Choroid plexus epithelial cell (primary cell): Measurements from ENCODE around the gene CERS4.
A peak's percentile ranks its signal among the peaks of the same experiment; 100 is the strongest.
"Not testable (repeated sequence)": the region's sequence is repeated elsewhere in the genome, so short reads cannot be mapped to it uniquely, and the experiment has no call there.

Experiments
- DNase-seq: peaks from one replicate; pipeline ENCODE4 v3.0.0-alpha.2; 2010; ENCODE audit warnings: low read depth
- H3K4me3 ChIP-seq: 2 replicates; pipeline ENCODE4 v1.5.1; 2011; ENCODE audit warnings: low read depth, mild to moderate bottlenecking, control low read depth, low read length, moderate library complexity
- TF ChIP-seq, protein P1 (sequence below): conservative IDR thresholded peaks from 2 replicates; pipeline ENCODE4 v1.5.1; 2011; ENCODE audit warnings: low read depth, mild to moderate bottlenecking, control low read depth, inconsistent platforms, low read length, moderate library complexity

CERS4 gene

GRCh38 chr19:8269724-8270123 lies 60.6 kb downstream of the CERS4 start:
- no peak overlapping the region for H3K4me3 ChIP-seq
- TF ChIP-seq, protein P1, sequence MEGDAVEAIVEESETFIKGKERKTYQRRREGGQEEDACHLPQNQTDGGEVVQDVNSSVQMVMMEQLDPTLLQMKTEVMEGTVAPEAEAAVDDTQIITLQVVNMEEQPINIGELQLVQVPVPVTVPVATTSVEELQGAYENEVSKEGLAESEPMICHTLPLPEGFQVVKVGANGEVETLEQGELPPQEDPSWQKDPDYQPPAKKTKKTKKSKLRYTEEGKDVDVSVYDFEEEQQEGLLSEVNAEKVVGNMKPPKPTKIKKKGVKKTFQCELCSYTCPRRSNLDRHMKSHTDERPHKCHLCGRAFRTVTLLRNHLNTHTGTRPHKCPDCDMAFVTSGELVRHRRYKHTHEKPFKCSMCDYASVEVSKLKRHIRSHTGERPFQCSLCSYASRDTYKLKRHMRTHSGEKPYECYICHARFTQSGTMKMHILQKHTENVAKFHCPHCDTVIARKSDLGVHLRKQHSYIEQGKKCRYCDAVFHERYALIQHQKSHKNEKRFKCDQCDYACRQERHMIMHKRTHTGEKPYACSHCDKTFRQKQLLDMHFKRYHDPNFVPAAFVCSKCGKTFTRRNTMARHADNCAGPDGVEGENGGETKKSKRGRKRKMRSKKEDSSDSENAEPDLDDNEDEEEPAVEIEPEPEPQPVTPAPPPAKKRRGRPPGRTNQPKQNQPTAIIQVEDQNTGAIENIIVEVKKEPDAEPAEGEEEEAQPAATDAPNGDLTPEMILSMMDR: no peak
- no peak for DNase-seq

DNA sequence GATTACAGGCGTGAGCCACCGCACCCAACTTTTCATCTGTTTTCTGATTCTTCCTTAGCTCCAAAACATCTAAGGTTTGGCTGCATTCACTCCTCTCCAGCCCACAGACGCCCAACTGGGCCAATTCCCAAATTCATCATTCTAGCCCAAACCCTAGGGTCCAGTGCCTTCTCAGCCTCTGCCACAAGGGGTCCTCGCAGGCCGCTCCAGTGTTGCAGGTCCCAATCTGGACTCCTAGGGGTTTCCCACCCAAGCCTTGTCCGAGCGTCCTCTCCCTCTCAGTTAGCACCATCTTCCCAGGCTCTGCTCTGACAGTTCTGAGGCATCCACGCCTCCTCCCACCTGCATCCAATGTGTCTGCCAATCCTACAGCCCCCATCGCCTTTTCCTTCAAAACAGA lies 67.3 kb downstream of the CERS4 start:
- not testable (repeated sequence) for DNase-seq, H3K4me3 ChIP-seq

DNA sequence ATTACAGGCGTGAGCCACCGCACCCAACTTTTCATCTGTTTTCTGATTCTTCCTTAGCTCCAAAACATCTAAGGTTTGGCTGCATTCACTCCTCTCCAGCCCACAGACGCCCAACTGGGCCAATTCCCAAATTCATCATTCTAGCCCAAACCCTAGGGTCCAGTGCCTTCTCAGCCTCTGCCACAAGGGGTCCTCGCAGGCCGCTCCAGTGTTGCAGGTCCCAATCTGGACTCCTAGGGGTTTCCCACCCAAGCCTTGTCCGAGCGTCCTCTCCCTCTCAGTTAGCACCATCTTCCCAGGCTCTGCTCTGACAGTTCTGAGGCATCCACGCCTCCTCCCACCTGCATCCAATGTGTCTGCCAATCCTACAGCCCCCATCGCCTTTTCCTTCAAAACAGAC lies 82.2 kb downstream of the CERS4 start:
- not testable (repeated sequence) for DNase-seq, H3K4me3 ChIP-seq

DNA sequence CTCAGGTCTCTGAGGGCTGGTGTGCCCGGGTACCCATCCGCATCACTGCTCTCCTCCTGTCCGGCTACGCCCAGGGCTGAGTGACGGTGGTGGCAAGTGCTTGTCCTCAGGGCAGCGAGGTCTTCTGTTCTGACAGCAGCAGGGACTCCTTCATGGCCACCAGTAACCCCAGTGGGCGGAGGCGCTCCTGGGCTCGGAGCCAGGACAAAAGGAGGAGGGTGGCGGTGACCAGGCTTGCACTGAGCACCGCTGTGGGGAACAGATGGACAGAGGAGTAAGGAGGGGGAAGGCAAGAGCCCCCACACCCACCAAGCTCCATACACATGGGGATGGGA lies 93.2 kb downstream of the CERS4 start:
- TF ChIP-seq, protein P1: no peak
- peak; percentile 20 for DNase-seq
- no peak overlapping the region for H3K4me3 ChIP-seq

- TF ChIP-seq, protein P1: no peak
- DNase-seq: no peak
- no peak overlapping the region for H3K4me3 ChIP-seq
Observed at GRCh38 chr19:8302734-8303133, 93.6 kb downstream of the CERS4 start.

GRCh38 chr19:8304841-8305621 lies 95.9 kb downstream of the CERS4 start:
- no peak overlapping the region for H3K4me3 ChIP-seq
- TF ChIP-seq, protein P1: no peak
- no peak for DNase-seq

- TF ChIP-seq, protein P1: no peak
Observed at GRCh38 chr19:8305798-8306197, 96.6 kb downstream of the CERS4 start.

DNA sequence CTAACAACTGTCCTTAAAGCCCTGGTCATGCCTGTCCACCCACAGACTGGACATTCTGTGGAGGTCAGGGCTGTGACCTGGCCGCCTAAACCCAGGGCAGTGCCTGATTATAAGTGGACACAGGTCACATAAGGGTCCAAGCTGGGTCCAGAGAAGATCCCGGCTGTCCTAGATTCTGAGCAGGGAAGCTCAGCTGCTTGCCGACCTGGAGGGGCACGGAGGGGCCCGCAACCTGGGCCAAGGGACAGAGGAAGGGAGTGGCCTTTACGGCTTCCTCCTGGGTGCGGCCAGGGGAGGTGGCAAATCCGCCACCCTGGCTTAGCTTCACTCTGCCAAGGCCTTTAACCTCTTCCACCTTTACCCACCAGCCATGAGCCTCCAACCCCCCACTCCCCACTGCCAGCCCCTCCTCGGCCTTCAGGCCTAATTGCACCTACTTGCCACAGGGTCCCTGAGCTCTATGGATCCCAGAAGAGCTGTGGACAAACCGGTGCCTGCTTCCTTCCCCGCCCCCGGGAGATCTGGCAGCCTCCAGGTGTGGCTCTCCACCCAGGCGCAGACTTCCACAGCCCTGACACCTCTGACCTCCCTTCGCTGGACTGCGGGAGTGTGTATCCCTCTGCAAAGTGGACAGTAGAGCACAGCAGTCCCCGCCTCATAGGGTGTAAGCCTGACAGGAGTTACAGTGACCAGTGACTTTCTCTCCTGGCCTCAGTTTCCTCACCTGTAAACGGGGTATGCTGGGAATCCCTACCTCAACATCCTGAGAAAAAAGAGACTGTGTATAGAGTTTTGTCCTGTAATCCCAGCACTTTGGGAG lies 97.3 kb downstream of the CERS4 start:
- H3K4me3 ChIP-seq: no peak overlapping the region
- TF ChIP-seq, protein P1: no peak
- no peak for DNase-seq

More at GRCh38 chr19:8305798-8306197, 96.6 kb downstream of the CERS4 start:
- no peak overlapping the region for H3K4me3 ChIP-seq
- DNase-seq: no peak
